Kidney epithelial cell (primary cell): ENCODE results near the gene PERM1. TPM values are rescaled to one million over a fixed set of nuclear protein-coding genes. Genes with fewer than 3 reads are reported as not detected.
"Not testable (repeated sequence)": the region's sequence is repeated elsewhere in the genome, so short reads cannot be mapped to it uniquely, and the experiment has no call there.

ENCODE experiments used
- DNase-seq: peaks from one replicate; pipeline ENCODE4 v3.0.0-alpha.2; 2010; ENCODE audit warnings: low read depth
- H3K27me3 ChIP-seq: 2 replicates; pipeline ENCODE4 v1.6.0; 2011; ENCODE audit warnings: low read length; ENCODE audit not compliant: control insufficient read depth, insufficient read depth
- H3K36me3 ChIP-seq: 2 replicates; pipeline ENCODE4 v1.5.1; 2011; ENCODE audit warnings: low read length; ENCODE audit not compliant: control insufficient read depth, insufficient read depth
- H3K4me3 ChIP-seq: 2 replicates; pipeline ENCODE4 v1.5.1; 2011; ENCODE audit warnings: low read depth, mild to moderate bottlenecking, control low read depth, low read length
- total RNA-seq: library from RNA; depleted of rRNA; stranded (reverse); fragments of >200 nt; gene quantifications from 2 replicates; pipeline ENCODE4 v1.2.3, GENCODE V29; 2015
- TF ChIP-seq, protein P1 (sequence below): IDR thresholded peaks from 2 replicates; pipeline ENCODE4 v1.5.1; 2011; ENCODE audit warnings: mild to moderate bottlenecking, moderate library complexity, low read length, control low read depth, inconsistent platforms; ENCODE audit not compliant: insufficient read depth, poor library complexity, severe bottlenecking

The PERM1 gene
- total RNA-seq, 1 donor from 2014 or later, result not detected

DNA sequence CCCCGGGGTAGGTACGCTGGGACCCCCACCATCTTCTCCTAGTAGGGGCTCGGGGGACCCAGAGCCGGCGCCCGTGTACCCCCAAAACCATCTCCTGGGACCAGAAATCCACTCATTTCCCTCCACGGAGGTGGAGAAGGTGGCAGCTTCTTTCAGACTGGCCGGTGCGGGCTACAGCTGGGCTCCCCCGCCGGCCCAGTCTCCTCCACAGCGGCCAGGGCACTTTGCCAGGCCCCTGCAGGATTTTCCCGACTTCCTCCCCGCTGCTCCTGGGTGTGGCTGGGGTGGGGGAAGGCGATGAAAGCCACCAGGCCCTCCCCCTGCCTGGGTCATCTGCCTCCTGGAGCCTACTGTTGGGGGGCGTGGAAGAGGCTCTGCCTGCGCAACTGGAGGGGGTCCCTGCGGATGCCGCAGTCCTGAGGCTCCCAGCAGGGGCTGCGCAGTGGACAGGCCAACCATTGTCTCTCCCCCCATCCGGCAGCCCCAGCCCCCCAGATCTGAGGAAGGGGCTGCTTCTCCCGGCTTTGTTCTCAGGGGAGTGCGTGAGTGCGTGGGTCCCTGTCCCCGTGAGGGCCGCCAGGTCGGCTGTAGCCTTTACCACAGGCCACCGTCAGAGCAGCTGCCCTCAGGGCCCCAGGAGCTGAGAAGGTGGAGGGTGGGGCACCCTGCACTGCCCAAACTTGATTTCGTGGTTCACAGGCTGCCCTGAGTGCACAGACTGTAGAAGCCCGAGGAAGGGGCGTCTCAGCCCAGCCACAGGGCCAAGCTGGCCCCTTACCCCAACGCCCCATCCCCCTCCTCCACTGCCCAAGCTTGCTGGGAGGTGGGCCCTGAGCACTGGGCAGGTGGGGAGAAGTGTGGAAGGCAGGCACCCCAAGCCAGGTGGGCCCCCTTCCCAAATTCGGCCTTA lies 39.4 kb upstream of the PERM1 start:
- H3K27me3 ChIP-seq, result no peaks in the 10 kb centered on the region
- peaks cover 3% of the 10 kb centered on the region for H3K36me3 ChIP-seq
- H3K4me3 ChIP-seq, result peak overlapping the region; percentile 84
- DNase-seq, result no peak
- TF ChIP-seq, protein P1, sequence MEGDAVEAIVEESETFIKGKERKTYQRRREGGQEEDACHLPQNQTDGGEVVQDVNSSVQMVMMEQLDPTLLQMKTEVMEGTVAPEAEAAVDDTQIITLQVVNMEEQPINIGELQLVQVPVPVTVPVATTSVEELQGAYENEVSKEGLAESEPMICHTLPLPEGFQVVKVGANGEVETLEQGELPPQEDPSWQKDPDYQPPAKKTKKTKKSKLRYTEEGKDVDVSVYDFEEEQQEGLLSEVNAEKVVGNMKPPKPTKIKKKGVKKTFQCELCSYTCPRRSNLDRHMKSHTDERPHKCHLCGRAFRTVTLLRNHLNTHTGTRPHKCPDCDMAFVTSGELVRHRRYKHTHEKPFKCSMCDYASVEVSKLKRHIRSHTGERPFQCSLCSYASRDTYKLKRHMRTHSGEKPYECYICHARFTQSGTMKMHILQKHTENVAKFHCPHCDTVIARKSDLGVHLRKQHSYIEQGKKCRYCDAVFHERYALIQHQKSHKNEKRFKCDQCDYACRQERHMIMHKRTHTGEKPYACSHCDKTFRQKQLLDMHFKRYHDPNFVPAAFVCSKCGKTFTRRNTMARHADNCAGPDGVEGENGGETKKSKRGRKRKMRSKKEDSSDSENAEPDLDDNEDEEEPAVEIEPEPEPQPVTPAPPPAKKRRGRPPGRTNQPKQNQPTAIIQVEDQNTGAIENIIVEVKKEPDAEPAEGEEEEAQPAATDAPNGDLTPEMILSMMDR, result no peak

DNA sequence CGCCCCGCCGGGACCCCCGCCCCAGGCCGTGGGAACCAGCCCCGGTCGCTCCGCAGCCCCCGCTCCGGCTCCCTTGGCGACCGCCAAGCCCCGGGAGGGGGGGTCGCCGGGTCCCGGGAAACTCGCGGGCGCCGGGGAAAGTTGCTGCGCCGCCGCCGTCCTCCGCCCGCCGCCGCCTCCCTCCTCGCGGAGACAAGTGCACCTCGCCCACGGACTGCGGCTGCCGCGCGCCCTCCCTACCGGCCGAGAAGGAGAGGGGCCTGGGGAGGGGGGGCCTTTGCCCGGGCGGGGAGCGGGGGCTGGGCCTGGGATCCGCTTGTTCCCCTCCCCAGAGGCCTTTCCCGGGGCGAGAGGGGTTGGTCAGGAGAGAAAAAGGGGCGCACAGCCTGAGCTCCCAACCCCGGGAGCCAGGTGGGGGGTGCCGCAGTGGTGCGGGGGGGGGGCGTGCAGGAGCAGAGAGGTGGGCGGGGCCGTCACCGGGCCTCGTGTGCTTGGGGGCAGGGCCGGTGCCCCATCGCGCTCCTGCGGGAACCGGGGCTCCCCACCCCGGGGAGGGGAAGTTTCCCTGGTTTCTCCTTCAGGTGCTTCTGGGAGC lies 38.6 kb upstream of the PERM1 start:
- Histone ChIP-seq H3K4me3 (peak overlapping the region; percentile 84), H3K27me3 (no peaks in the 10 kb centered on the region), H3K36me3 (peaks cover 3% of the 10 kb centered on the region)
- TF ChIP-seq, protein P1, result no peak
- no peak for DNase-seq

DNA sequence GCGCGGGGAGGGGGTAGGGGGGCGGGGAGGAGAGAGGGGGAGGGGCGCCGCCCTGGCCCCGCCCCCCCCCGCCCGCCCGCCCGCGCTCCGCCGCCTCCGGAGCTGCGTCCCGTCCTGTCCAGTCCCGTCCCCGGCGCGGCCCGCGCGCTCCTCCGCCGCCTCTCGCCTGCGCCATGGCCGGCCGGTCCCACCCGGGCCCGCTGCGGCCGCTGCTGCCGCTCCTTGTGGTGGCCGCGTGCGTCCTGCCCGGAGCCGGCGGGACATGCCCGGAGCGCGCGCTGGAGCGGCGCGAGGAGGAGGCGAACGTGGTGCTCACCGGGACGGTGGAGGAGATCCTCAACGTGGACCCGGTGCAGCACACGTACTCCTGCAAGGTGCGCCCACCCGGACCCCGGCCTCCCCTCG lies 38.1 kb upstream of the PERM1 start, which contains the start of gene AGRN:
Gene AGRN (plus strand): TSS at position 121 of the 405 bp plus-strand sequence. CDS start 53 bp downstream, at position 174.
- Histone ChIP-seq H3K36me3 (peaks cover 3% of the 10 kb centered on the region), H3K27me3 (no peaks in the 10 kb centered on the region), H3K4me3 (peak within 1 kb of the TSS; percentile 84)
- TF ChIP-seq, protein P1, result no peak
- DNase-seq, result no peak

DNA sequence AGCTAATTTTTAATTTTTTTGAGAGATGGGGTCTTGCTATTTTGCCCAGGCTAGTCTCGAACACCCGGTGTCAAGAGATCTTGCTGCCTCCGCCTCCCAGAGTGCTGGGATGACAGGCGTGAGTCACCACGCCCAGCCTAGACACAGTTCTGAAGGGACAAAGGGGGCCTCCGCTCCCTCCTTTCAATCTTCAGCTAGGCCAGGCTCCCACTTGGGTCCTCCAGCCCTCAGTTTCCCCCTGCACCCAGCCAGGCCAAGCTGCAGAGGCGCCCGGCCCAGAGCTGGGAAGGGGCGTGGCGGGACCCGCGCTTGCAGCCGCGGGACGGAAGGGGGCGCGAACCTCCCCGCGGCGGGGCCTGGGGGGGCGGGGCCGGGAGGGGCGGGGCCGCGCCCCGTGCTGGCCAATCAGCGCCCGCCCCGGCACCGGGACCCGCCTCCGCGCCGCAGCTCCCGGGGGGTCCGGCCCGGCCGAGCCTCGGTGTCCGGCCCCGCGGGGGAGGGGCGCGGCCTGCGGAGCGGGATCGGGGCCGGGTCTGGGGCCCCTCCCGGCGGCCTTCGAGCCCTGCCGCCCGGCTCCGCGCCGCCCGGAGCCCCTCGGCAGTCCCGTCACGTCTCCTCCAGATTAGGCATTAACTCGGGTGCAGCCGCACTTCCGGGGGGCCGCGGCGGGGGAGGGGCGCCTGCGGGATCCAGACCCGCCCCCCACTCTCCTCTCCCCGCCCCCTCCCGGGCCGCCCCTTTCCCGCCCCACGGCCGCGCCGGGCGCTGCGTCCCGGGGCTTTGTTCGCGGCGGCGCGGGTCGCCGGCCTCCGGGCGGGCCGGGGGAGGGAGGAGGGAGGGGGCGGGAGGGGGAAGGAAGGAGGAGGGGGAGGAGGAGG lies 37.5 kb upstream of the PERM1 start:
- Histone ChIP-seq H3K27me3 (no peaks in the 10 kb centered on the region), H3K36me3 (peaks cover 3% of the 10 kb centered on the region), H3K4me3 (peak overlapping the region; percentile 32)
- no peak for DNase-seq
- TF ChIP-seq, protein P1, result peak; percentile 38

DNA sequence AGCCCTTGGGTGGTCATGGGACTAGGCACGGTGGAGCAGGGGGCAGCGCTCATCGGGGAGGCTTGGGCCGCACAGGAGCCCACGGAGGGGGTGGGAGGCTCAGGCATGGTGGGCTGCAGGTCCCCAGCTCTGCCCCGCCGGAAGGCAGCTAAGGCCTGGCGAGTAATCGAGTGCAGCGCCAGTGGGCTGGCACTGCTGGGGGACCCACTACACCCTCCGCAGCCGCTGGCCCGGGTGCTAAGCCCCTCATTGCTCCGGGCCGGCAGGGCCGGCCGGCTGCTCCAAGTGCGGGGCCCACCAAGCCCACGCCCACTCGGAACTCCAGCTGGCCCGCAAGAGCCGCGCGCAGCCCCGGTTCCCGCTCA lies 36.4 kb upstream of the PERM1 start:
- not testable (repeated sequence) for H3K36me3 ChIP-seq, H3K4me3 ChIP-seq, H3K27me3 ChIP-seq, DNase-seq

DNA sequence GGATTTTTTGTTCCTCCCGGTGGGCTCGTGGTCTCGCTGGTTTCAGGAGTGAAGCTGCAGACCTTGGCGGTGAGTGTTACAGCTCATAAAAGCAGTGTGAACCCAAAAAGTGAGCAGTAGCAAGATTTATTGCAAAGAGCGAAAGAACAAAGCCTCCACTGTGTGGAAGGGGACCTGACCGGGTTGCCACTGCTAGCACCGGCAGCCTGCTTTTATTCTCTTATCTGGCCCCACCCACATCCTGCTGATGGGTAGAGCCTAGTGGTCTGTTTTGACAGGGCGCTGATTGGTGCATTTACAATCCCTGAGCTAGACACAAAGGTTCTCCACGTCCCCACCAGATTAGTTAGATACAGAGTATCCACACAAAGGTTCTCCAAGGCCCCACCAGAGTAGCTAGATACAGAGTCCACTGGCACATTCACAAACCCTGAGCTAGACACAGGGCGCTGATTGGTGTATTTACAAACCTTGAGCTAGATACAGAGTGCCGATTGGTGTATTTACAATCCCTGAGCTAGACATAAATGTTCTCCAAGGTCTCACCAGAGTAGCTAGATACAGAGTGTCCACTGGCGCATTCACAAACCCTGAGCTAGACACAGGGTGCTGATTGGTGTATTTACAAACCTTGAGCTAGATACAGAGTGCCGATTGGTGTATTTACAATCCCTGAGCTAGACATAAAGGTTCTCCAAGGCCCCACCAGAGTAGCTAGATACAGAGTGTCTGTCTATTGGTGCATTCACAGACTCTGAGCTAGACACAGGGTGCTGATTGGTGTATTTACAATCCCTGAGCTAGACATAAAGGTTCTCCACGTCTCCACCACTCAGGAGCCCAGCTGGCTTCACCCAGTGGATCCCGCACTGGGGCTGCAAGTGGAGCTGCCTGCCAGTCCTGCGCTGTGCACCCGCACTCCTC lies 35.8 kb upstream of the PERM1 start:
- H3K4me3 ChIP-seq, DNase-seq, H3K27me3 ChIP-seq, H3K36me3 ChIP-seq: not testable (repeated sequence)
